GM12875 (cell line): Measurements from ENCODE around the gene PCDH7.

Experiments used
- H3K4me3 ChIP-seq: one replicate; pipeline ENCODE4 v1.5.1; 2011; ENCODE audit warnings: low read depth, low read length, control low read depth
- CTCF ChIP-seq: IDR thresholded peaks from 2 replicates; pipeline ENCODE4 v1.5.1; 2011; ENCODE audit warnings: low read depth, mild to moderate bottlenecking, control low read depth, inconsistent platforms, low read length, moderate library complexity, borderline replicate concordance; ENCODE audit not compliant: insufficient read depth

Gene PCDH7

GRCh38 chr4:30722092-30722358, 1.9 kb downstream of the PCDH7 start:
- no peak overlapping the region for H3K4me3 ChIP-seq
- no peak for TF ChIP-seq CTCF

GRCh38 chr4:30722359-30723200, 2.4 kb downstream of the PCDH7 start:
- H3K4me3 ChIP-seq = no peak overlapping the region
- TF ChIP-seq CTCF = no peak

- no peak overlapping the region for H3K4me3 ChIP-seq
- no peak for TF ChIP-seq CTCF
These were observed 3.2 kb downstream of the PCDH7 start for GRCh38 chr4:30723201-30723955.

DNA sequence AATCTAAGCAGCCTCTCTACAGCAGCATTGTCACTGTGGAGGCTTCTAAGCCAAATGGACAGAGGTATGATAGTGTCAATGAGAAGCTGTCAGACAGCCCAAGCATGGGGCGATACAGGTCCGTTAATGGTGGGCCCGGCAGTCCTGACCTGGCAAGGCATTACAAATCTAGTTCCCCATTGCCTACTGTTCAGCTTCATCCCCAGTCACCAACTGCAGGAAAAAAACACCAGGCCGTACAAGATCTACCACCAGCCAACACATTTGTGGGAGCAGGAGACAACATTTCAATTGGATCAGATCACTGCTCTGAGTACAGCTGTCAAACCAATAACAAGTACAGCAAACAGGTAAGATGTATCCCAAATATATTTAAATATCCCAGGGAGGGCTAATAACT, 4.1 kb downstream of the PCDH7 start:
- no peak overlapping the region for H3K4me3 ChIP-seq
- TF ChIP-seq CTCF = no peak

DNA sequence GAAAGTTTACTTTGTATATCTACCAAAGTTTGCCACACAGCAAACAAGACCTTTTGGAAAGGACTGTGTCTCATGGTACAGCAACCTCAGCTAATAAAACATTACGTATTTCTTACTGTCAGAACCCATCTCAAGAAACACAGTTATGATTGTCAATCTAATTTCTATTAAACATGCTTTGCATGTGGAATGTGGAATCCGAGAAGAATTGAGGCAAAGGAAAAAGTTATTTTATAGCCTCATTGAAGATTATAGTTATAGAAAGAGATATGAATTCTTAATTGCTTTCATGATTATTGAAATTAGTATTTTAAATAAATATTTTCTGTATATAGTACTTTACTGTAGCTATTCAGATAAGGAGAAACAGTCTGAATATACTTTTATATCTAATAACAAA, 5.4 kb downstream of the PCDH7 start:
- H3K4me3 ChIP-seq = no peak overlapping the region
- no peak for TF ChIP-seq CTCF

DNA sequence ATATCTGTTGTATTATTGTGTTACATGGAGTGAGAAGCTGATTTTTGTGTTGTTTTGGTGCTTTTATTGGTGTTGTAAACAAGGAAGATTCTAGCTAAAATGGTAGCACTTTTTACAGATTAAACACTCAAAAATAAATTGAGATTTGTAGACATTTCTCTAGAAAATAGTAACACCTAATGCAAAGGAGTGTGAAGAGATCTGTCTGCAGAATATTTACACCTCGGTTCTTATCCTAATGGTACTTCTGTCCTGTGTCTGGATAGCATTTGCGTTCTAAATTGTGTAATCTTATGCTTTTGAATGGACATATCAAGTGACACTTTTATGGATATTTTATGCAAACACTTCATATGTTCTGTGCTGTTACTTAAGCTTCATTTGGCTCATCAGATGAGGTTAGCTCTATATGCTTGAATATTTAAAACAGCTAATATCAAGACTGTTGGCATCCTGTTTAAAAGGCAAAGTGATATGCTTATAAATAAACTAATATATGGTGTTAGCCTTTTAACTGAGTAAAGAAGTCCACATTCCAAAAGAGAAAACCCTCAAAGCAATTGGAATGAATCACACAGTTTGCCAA, 6.0 kb downstream of the PCDH7 start:
- TF ChIP-seq CTCF = no peak
- no peak overlapping the region for H3K4me3 ChIP-seq
